ENCODE data around the gene GRAMD2B.

DNA sequence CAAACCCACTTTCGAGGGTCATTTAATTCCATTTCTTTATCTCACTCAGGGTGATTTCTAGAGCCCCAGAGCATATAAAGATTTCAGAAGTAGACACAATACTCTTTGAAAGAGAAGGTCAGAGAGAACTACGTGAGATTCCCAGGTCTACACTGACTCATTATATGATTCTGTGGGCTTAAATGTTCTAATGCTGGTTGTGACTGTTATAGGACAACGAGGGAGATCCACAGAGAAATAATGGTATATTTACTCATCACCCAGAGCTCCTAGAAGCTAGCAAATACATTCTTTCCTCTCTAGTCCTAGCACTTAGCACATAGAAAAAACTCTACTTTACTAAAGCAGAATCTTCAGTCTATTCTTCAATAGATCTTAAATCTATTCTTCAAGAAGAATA is 39.4 kb upstream of the GRAMD2B start:
- TF ChIP-seq, protein P1, sequence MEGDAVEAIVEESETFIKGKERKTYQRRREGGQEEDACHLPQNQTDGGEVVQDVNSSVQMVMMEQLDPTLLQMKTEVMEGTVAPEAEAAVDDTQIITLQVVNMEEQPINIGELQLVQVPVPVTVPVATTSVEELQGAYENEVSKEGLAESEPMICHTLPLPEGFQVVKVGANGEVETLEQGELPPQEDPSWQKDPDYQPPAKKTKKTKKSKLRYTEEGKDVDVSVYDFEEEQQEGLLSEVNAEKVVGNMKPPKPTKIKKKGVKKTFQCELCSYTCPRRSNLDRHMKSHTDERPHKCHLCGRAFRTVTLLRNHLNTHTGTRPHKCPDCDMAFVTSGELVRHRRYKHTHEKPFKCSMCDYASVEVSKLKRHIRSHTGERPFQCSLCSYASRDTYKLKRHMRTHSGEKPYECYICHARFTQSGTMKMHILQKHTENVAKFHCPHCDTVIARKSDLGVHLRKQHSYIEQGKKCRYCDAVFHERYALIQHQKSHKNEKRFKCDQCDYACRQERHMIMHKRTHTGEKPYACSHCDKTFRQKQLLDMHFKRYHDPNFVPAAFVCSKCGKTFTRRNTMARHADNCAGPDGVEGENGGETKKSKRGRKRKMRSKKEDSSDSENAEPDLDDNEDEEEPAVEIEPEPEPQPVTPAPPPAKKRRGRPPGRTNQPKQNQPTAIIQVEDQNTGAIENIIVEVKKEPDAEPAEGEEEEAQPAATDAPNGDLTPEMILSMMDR (IDR thresholded peaks at IDR 0.05; ENCODE audit: insufficient read depth, low read depth, low read length), result no peak
- no peak for TF ChIP-seq EZH2 (IDR thresholded peaks at IDR 0.05; ENCODE audit: insufficient read depth, low read length)
